Endothelial cell of umbilical vein (primary cell): Measurements from ENCODE around the gene ARSD.

ENCODE experiments used
- CTCF ChIP-seq, 2 donors: IDR thresholded peaks; 1 replicate in 1 of 2; 2 replicates in 1 of 2; pipeline ENCODE4 v1.5.1; 2011; ENCODE audit warnings: low read length in 2 of 2, mild to moderate bottlenecking in 2 of 2, moderate library complexity in 2 of 2, control low read depth in 1 of 2, inconsistent platforms in 1 of 2, low read depth in 1 of 2; ENCODE audit not compliant: insufficient read depth in 1 of 2; ENCODE audit errors: extremely low read depth in 1 of 2
- EZH2 ChIP-seq: IDR thresholded peaks from 2 replicates; pipeline ENCODE4 v1.6.1; 2012; ENCODE audit warnings: borderline replicate concordance, low read depth, mild to moderate bottlenecking, moderate library complexity, low read length, inconsistent platforms; ENCODE audit not compliant: severe bottlenecking
- GATA2 ChIP-seq: IDR thresholded peaks from 2 replicates; pipeline ENCODE4 v1.7.0; 2011; ENCODE audit warnings: low read depth, mild to moderate bottlenecking, moderate library complexity, mixed read lengths, low read length; ENCODE audit not compliant: insufficient read length, insufficient read depth
- JUN ChIP-seq: IDR thresholded peaks from 2 replicates; pipeline ENCODE4 v1.6.1; 2011; ENCODE audit warnings: borderline replicate concordance, low read depth; ENCODE audit not compliant: insufficient read length, insufficient read depth
- MAX ChIP-seq: IDR thresholded peaks from 2 replicates; pipeline ENCODE4 v1.6.1; 2011; ENCODE audit not compliant: insufficient read depth, insufficient read length
- POLR2A ChIP-seq: IDR thresholded peaks from 2 replicates; pipeline ENCODE4 v1.6.1; 2012; ENCODE audit warnings: low read depth, mild to moderate bottlenecking, control low read depth, low read length
- POLR2AphosphoS5 ChIP-seq: IDR thresholded peaks from 2 replicates; pipeline ENCODE4 v1.6.1; 2012; ENCODE audit warnings: low read depth, mild to moderate bottlenecking, control low read depth, low read length, moderate library complexity; ENCODE audit not compliant: insufficient read depth

- TF ChIP-seq MAX, result no peak
- TF ChIP-seq POLR2A, result no peak
- no peak for TF ChIP-seq CTCF (IDR thresholded peaks at IDR 0.05; ENCODE audit: extremely low read depth in 1 of 2, insufficient read depth in 1 of 2, low read depth in 1 of 2, low read length in 2 of 2)
- no peak for TF ChIP-seq EZH2
- TF ChIP-seq POLR2AphosphoS5, result no peak
- no peak for TF ChIP-seq GATA2
- no peak for TF ChIP-seq JUN
Measured at GRCh38 chrX:2965965-2966364, 36.8 kb upstream of the ARSD start.
